Stimulated activated naive CD4-positive, alpha-beta T cell (primary cell): ENCODE results near the gene GABPB1.

ENCODE experiments used
- DNase-seq, 6 experiments: peaks; one replicate each; lab custom pipeline; 2025; lab: John Stamatoyannopoulos, UW

Gene GABPB1

GRCh38 chr15:50241684-50242450 lies 113.1 kb downstream of the GABPB1 start:
- DNase-seq: no peak

- DNase-seq: no peak
These were observed 116.7 kb downstream of the GABPB1 start for GRCh38 chr15:50238255-50238654.

DNA sequence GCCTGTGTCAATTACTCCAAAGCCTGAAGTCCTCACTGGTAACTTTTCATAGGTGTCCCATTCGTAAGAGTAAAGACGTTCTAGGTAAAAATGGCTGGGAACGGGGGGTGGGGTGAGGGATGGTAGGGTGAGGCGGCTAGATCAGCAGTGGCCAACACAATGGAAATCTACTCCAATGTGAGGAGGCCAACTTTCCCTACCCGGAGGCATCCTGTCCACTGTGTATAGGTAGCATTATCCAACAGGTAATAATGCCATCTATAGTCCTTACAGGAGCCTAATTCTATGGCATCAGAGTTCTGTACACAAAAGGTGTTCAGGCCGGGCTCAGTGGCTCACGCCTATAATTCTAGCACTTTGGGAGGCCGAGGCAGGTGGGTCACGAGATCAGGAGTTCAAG lies 118.6 kb downstream of the GABPB1 start:
- DNase-seq: no peak

- no peak for DNase-seq
These were observed 119.2 kb downstream of the GABPB1 start for GRCh38 chr15:50235794-50236193.

DNA sequence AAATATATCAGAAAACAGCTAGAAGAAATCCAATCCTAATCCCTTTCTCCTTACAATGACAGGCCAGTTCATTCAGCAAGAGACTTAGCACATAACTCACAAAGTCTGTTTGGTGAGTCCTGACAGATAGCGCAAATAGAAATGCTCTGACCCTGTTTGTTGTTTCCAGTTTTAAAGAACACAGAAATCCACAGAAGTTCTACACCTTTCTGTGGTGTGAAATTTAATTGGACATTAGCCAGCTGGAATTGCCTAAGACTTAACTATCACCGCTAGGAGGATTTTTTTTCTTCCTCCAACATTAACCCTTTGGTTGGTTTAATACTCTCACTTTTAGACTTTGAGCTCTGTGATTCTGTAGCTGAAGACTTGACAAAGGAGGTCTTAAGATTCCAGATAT lies 120.2 kb downstream of the GABPB1 start:
- DNase-seq: no peak

DNA sequence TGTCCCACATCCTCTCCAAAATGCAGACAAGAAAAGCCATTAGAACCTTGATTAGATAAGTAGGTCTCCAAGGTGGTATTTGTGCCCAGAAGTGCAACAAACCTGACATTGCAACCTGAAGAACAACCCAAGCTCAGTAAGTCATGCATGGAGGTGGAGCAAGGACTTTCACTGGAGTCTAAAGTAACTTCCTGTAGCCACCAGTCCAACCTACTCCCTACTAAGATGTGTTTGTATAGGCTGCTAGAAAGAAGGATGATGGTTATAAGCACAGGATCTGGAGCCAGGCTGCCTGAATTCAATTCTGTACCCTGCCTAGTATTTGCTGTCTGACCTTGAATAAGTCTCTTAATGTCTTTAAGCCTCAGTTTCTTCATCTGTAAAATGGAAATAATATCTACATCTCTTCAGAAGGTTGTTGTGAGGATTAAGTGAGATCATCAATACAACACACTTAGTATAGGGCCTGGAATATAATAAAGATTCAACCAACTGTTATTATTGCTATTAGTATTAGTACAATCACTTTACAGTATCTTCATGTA lies 121.7 kb downstream of the GABPB1 start:
- DNase-seq: no peak

GRCh38 chr15:50232791-50233190 lies 122.2 kb downstream of the GABPB1 start:
- no peak for DNase-seq

- DNase-seq: no peak
These were observed 123.2 kb downstream of the GABPB1 start for GRCh38 chr15:50231761-50232160.

DNA sequence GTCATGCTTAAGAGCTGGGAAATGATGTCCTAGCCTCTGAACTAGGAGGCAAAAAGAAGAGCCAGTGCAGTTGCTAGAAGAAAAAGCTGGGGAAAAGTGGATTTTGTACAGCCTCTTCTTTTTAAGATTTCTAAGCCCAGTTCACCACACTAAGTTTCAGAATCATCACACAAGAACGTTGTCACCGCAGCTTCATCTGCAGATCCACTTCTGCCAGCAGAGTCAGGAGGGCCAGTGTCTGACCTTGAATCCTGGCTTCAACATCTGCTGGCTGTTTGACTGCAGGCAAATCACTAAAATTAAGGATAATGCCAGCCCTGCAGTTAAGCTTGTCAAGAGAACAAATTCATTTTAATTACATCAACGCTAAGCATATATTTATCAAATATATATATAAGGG lies 125.7 kb downstream of the GABPB1 start:
- DNase-seq: no peak

GRCh38 chr15:50228866-50229265 lies 126.1 kb downstream of the GABPB1 start:
- no peak for DNase-seq

DNA sequence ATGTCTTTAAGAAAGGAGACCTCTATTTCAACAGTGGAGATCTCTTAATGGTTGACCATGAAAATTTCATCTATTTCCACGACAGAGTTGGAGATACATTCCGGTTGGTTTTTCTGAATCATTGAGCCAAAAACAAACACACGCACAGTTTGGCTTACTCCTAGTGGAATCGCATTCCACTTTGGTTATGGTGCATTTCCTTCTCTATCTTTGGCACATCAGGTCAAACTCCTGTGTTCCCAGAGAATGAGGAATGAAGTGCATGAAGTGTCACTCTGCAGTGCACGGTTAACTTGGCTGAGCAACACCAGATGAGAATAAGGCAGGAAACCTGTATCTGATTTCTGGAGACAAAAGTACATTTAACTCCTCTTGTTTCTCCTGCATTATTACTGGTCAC lies 127.9 kb downstream of the GABPB1 start:
- DNase-seq: no peak

- DNase-seq: no peak
These were observed 129.1 kb downstream of the GABPB1 start for GRCh38 chr15:50225938-50226337.
